HG03432 (cell line): Measurements from ENCODE around the gene JMJD7.
"Not testable (repeated sequence)": the region's sequence is repeated elsewhere in the genome, so short reads cannot be mapped to it uniquely, and the experiment has no call there.

Source experiments
- ATAC-seq: cut with Tn5 transposase; IDR thresholded peaks from one replicate; pipeline ENCODE4 v1.9.1; 2021; ENCODE audit warnings: mild to moderate bottlenecking, moderate library complexity; ENCODE audit not compliant: unreplicated experiment

The JMJD7 gene

GRCh38 chr15:41819455-41820050 lies 8.3 kb upstream of the JMJD7 start:
- ATAC-seq, result no peak

GRCh38 chr15:41820791-41821423 lies 7.0 kb upstream of the JMJD7 start:
- ATAC-seq, result no peak

GRCh38 chr15:41821831-41822230 lies 6.1 kb upstream of the JMJD7 start:
- ATAC-seq, result no peak

GRCh38 chr15:41822471-41822870 lies 5.4 kb upstream of the JMJD7 start:
- no peak for ATAC-seq

- no peak for ATAC-seq
Observed at GRCh38 chr15:41822957-41823356, 4.9 kb upstream of the JMJD7 start.

- ATAC-seq, result no peak
Observed at GRCh38 chr15:41823502-41823901, 4.4 kb upstream of the JMJD7 start.

GRCh38 chr15:41824062-41824745 lies 3.7 kb upstream of the JMJD7 start:
- no peak for ATAC-seq

GRCh38 chr15:41825145-41825544 lies 2.7 kb upstream of the JMJD7 start:
- no peak for ATAC-seq

- ATAC-seq, result no peak
Observed at GRCh38 chr15:41825572-41826535, 2.0 kb upstream of the JMJD7 start.

GRCh38 chr15:41827290-41827879 lies 507 bp upstream of the JMJD7 start:
- peak; percentile 12 for ATAC-seq

GRCh38 chr15:41828807-41829141 lies 882 bp downstream of the JMJD7 start:
- no peak for ATAC-seq

- no peak for ATAC-seq
Observed at GRCh38 chr15:41829959-41830646, 2.2 kb downstream of the JMJD7 start.

GRCh38 chr15:41831291-41831690 lies 3.4 kb downstream of the JMJD7 start:
- not testable (repeated sequence) for ATAC-seq

GRCh38 chr15:41832208-41832607 lies 4.3 kb downstream of the JMJD7 start:
- ATAC-seq, result no peak

GRCh38 chr15:41832875-41833274 lies 5.0 kb downstream of the JMJD7 start:
- ATAC-seq, result no peak

GRCh38 chr15:41834096-41834495 lies 6.2 kb downstream of the JMJD7 start:
- ATAC-seq, result no peak

GRCh38 chr15:41836073-41836472 lies 8.2 kb downstream of the JMJD7 start:
- no peak for ATAC-seq

GRCh38 chr15:41836713-41837454 lies 9.0 kb downstream of the JMJD7 start:
- ATAC-seq, result no peak

GRCh38 chr15:41838400-41838897 lies 10.6 kb downstream of the JMJD7 start, which contains the start of gene PLA2G4B:
Gene PLA2G4B (plus strand): TSS chr15:41838847. CDS start chr15:41838914, 67 bp downstream.
- no peak for ATAC-seq
